ENCODE data around the gene ZNRF1.

ZNRF1 gene

DNA sequence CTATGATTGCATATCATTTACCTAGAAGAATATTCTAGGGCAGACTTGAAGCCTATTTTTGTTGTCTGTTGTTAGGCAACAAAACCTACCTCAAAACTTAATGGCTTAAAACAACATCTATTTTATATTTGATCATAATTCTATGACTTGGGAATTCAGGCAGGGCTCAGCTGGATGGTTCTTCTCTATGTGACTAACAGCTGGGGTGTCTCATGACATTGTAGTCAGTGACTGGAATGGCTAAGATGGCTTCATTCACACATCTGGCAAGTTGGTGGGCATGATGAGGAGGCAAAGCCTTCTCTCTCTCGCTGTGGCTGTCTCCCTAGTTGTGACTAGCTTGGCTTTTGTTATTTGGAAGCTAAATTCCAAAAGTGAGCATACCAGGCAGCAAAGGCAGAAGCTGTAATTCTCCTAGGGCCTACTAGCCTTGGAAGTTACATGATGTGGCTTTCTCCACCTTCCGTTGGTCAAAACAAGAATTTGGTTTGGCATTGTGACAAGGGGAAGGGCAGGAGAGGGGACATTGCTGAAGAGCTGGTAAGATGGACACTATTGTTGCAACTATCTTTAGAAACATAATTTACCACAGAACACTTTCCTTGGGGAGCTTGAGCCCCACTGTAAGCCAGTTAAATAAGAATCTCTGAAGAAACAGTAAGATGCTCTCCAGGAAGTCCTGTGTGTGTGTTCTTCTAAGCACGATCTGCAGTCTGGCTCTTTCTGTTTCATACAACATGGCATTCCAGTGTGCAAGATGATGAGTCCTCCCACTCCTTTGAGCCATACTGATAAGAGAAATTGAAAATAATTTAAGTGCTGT is 39.4 kb downstream of the ZNRF1 start:
- DNase-seq (ENCODE audit: low read depth) = no peak
- TF ChIP-seq, protein P1, sequence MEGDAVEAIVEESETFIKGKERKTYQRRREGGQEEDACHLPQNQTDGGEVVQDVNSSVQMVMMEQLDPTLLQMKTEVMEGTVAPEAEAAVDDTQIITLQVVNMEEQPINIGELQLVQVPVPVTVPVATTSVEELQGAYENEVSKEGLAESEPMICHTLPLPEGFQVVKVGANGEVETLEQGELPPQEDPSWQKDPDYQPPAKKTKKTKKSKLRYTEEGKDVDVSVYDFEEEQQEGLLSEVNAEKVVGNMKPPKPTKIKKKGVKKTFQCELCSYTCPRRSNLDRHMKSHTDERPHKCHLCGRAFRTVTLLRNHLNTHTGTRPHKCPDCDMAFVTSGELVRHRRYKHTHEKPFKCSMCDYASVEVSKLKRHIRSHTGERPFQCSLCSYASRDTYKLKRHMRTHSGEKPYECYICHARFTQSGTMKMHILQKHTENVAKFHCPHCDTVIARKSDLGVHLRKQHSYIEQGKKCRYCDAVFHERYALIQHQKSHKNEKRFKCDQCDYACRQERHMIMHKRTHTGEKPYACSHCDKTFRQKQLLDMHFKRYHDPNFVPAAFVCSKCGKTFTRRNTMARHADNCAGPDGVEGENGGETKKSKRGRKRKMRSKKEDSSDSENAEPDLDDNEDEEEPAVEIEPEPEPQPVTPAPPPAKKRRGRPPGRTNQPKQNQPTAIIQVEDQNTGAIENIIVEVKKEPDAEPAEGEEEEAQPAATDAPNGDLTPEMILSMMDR (IDR thresholded peaks at IDR 0.05; ENCODE audit: low read depth, low read length, missing control alignments) = no peak
- no peak overlapping the region for H3K4me3 ChIP-seq (ENCODE audit: low read depth, low read length)

DNA sequence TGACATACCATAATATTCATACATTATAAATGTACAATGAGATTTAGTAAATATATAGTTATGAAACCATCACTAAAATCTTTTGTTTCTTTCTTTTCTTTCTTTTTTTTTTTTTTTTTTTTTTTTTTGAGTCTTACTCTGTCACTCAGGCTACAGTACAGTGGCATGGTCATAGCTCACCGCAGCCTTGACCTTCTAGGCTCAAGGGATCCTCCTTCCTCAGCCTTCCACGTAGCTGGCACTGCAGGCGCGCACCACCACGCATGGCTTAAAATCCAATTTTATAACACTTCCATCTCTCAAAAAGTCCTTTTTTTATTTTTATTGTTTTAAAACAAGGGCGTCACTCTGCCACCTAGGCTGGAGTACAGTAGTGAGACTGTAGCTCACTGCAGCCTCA is 41.1 kb downstream of the ZNRF1 start:
- TF ChIP-seq, protein P1 (IDR thresholded peaks at IDR 0.05; ENCODE audit: low read depth, low read length, missing control alignments) = no peak
- DNase-seq (ENCODE audit: low read depth) = no peak
- no peak overlapping the region for H3K4me3 ChIP-seq (ENCODE audit: low read depth, low read length)

DNA sequence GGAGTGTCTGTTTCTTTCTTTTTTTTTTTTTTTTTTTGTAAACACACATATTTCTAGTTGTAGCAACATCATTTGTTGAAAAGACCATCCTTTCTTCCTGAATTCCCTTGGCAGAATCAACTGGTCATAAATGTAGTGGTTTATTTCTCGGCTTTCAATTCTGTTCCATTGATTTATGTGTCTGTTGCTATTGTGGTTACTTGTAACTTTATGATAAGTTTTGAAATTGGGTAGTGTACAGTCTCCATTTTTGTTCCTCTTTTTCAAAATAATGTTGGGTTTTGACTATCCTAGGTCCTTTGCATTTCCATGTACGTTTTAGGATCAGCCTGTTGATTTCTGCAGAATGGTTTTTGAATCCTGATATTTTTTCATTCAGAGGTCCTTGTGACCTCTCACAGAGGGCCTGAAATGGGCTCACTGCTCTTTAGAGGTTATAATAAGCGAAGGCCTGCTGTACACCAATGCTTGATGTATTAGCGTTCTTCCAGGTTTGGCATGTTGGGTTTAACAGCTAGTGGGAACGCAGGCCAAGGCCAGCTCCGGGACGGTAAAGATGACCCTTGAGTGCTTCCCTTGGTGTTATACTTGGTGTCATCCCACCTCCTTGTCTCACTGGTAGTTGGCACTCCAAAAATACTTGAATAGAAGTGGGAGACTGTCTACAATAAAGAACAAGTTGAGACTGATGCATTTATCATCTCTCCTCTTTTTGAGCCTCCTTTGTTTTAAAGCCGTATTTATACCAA is 43.8 kb downstream of the ZNRF1 start:
- H3K4me3 ChIP-seq (ENCODE audit: low read depth, low read length) = no peak overlapping the region; the same call in 1 of the 2 replicates
- DNase-seq (ENCODE audit: low read depth) = no peak
- TF ChIP-seq, protein P1 (IDR thresholded peaks at IDR 0.05; ENCODE audit: low read depth, low read length, missing control alignments) = no peak

GRCh38 chr16:75043175-75043895 is 44.5 kb downstream of the ZNRF1 start:
- no peak overlapping the region; the same call in 1 of the 2 replicates for H3K4me3 ChIP-seq (ENCODE audit: low read depth, low read length)
- TF ChIP-seq, protein P1 (IDR thresholded peaks at IDR 0.05; ENCODE audit: low read depth, low read length, missing control alignments) = no peak
- DNase-seq (ENCODE audit: low read depth) = no peak

- TF ChIP-seq, protein P1 (IDR thresholded peaks at IDR 0.05; ENCODE audit: low read depth, low read length, missing control alignments) = no peak
- peak; percentile 29 for DNase-seq (ENCODE audit: low read depth)
- H3K4me3 ChIP-seq (ENCODE audit: low read depth, low read length) = no peak overlapping the region; the same call in 1 of the 2 replicates
Measured at GRCh38 chr16:75044800-75045361, 46.1 kb downstream of the ZNRF1 start.

- TF ChIP-seq, protein P1 (IDR thresholded peaks at IDR 0.05; ENCODE audit: low read depth, low read length, missing control alignments) = no peak
- H3K4me3 ChIP-seq (ENCODE audit: low read depth, low read length) = no peak overlapping the region
- DNase-seq (ENCODE audit: low read depth) = no peak
Measured at GRCh38 chr16:75045424-75045823, 46.6 kb downstream of the ZNRF1 start.

Measured in GM12864 (cell line).